GM12874 (cell line): ENCODE measurements around the gene DHRS9.

Experiments
- CTCF ChIP-seq: IDR thresholded peaks from 2 replicates; pipeline ENCODE4 v1.5.1; 2011; ENCODE audit warnings: low read depth, mild to moderate bottlenecking, control low read depth, low read length, moderate library complexity; ENCODE audit not compliant: insufficient read depth

Gene DHRS9

GRCh38 chr2:169066897-169067296, 2.5 kb upstream of the DHRS9 start:
- TF ChIP-seq CTCF: no peak

DNA sequence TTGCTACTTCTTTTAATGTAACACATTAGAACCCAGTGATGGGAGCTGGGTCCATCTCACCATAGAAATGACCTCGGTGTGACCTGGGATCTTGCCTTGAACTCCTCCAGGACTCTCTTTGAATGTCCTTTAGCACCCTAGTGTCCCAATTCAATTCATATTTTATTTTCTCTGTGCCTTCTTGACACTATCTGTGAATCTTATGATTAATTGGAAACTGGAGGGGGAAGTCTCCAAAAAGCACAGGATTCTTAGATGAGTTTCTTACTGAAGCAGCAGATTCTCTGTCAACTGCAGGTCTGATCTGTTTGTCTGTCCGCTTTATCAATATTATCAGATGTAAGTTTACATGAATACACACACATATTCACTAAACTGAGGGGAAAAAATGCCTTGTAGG, 470 bp downstream of the DHRS9 start:
- TF ChIP-seq CTCF: no peak

- no peak for TF ChIP-seq CTCF
Observed at GRCh38 chr2:169071455-169071854, 2.1 kb downstream of the DHRS9 start.

- TF ChIP-seq CTCF: no peak
Observed at GRCh38 chr2:169072163-169072925, 3.0 kb downstream of the DHRS9 start.

DNA sequence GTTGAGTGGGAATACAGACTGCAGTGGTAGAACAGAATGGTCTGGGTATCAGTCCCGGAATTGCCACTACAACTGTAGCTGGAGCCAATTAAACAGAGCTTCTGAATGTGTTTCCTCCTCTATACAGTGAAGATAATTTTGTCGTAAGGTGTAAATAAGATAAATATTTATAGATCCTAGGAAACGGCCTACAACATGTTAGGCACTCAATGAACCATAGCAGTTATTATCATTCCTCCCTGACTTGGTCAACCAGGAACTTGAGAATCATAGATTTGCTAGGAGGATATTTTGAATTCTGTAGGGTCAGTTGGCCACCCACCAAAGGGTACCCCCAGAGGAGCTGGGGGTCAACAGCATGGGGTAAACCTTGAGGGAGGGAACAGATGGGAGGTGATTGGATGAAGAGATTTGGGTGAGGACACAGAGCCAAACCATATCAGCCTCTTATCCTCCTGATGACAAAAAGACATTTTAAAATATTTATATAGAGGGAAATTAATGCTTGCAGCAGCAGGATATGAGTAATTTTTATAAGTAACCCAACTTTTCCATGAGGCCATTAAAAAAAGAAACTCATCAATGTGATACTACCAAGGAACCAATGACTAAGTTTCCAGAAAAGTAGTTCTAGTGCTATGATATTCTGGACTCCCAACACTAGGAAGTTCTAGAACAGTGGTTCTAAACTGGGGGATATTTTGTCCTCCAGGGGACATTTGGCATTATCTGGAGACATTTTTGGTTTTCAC, 4.0 kb downstream of the DHRS9 start:
- TF ChIP-seq CTCF: no peak

DNA sequence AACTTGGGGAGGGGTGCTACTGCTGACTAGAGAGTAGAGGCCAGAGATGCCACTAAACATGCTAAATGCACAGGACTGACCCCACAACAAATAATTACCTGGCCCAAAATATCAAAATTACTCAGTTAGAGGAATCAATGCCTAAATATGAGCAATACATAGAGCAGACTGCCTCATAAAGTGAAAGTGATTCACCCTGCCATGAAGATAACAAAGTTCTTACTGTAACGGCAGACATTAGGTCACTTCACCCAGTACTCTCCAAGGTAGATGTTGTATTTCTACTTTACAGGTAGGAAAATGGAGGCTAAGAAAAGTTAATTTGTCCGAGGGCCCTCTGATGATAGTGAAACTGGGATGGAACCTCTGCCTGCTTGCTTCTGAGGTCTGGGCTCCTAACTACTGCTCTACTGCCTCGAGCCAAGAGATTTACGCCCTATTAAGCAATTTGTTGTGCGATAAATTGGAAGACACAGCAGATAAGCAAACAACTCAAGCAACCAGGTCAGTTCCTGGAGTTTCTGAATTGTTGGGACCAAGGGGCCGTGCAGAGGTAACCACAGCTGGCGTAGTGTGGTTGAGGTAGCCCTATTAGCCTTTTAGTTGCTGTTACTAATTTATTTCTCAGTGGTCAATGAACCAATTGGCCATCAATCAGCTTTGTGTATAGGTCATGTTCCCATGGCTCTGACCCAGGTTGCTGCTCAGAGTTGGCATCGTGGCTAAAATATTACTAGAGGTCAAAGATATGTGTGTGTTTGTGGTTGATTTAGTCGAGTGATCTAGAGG, 4.8 kb downstream of the DHRS9 start:
- TF ChIP-seq CTCF: no peak

DNA sequence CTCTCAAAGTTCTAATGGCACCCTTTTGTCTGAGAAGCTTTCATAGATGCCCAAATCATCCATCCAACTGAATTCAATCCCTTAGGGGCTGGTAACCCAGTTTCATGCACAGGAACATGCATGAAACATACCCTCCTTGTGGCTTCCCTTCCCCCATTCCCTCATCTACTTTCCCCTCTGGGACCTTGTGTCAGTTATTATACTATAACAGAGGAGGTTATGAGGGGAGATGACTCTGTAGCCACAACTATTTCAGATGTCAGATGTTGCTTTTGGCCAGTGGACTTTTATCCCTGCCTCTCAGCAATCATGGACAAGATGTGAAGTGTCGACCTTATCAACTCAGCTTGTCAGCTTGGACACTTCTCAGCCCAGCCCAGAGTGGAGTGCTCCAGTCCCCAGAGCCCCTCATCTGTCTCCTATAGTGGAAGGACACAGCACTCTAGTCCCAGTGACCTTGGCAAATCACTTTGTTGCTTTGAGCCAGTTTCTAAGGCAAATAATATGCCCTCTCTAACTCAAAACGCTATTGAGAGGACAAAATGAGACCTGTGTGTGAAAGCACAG, 8.4 kb downstream of the DHRS9 start:
- TF ChIP-seq CTCF: no peak
